Mucosa of rectum (tissue), 2 donors: Measurements from ENCODE around the gene DAB2IP.
"Not testable (repeated sequence)": the region's sequence is repeated elsewhere in the genome, so short reads cannot be mapped to it uniquely, and the experiment has no call there.

Source experiments
- H3K27ac ChIP-seq, 2 donors: one replicate each; pipeline ENCODE4 v1.7.0; 2013; ENCODE audit warnings: inconsistent platforms in 2 of 2, low read depth in 2 of 2, low read length in 2 of 2
- H3K27me3 ChIP-seq, 2 donors: one replicate each; pipeline ENCODE4 v1.7.0; 2013; ENCODE audit warnings: low read length in 2 of 2; ENCODE audit not compliant: control insufficient read depth in 2 of 2, insufficient read depth in 2 of 2
- H3K36me3 ChIP-seq, 2 donors: one replicate each; pipeline ENCODE4 v1.7.0; 2013; ENCODE audit warnings: low read length in 2 of 2; ENCODE audit not compliant: control insufficient read depth in 2 of 2, insufficient read depth in 2 of 2
- H3K4me1 ChIP-seq, 2 donors: one replicate each; pipeline ENCODE4 v1.7.0; 2013; ENCODE audit warnings: low read length in 2 of 2, mild to moderate bottlenecking in 1 of 2; ENCODE audit not compliant: control insufficient read depth in 2 of 2, insufficient read depth in 2 of 2
- H3K4me3 ChIP-seq, 2 donors: one replicate each; pipeline ENCODE4 v1.7.0; 2013; ENCODE audit warnings: low read length in 2 of 2
- H3K9ac ChIP-seq, 2 donors: one replicate each; pipeline ENCODE4 v1.7.0; 2013; ENCODE audit warnings: low read length in 2 of 2, low read depth in 1 of 2, mild to moderate bottlenecking in 1 of 2
- H3K9me3 ChIP-seq, 2 donors: one replicate each; pipeline ENCODE4 v1.7.0; 2013; ENCODE audit warnings: low read length in 2 of 2; ENCODE audit not compliant: control insufficient read depth in 2 of 2
- donor health status: healthy.
- donor health status: Normal muscosa, but diverticular disease.

DAB2IP gene

GRCh38 chr9:121784731-121785411 lies 133.4 kb downstream of the DAB2IP start:
- Histone ChIP-seq H3K9me3 (no peaks in the 10 kb centered on the region), H3K36me3 (peaks cover 34% of the 10 kb centered on the region in 2 donors), H3K27me3 (no peaks in the 10 kb centered on the region), H3K27ac (no peak overlapping the region), H3K4me3 (no peak overlapping the region), H3K4me1 (no peaks in the 10 kb centered on the region), H3K9ac (no peak overlapping the region)

DNA sequence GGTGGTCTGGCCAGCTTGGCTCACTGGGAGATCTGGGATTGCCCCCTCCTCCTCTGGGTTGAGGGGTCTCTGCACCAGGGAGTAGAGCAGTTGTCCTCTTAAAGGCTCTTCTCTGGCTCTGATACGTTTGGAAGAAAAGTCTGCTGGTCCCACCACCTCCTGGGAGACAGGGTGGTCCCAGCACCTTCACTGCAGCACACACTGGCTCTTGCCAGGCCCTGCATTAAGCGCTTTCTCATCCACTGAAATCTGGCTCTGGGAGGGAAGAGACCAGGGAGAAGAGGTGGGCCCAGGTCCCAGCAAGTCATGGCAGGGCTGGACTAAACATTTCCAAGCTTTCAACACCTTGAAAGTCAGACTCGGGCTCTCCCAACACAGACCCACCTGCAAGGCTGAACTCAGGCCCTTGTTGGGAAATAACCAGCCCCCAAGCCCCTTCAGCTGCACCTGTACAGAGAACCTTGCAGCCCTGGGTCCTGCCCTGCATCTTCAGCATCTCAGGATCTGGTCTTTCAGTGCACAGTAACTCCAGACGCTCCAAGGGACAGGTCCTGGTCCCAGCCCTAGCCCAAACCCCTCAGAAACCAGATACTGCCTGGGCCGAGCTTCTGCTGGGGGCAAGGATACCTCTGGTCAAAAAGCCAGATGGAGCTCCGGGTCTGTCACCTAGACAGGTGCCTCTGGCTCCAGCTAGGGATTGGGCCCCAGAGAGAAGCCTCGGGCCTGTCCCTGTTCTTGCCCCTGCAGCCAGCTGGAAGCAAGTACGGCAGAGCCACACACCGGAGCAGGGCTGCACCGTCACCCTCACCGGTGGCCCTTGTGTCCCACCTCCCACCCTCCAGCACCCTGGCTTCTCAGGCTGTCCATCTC lies 134.5 kb downstream of the DAB2IP start:
- H3K4me3 ChIP-seq: no peak overlapping the region
- peaks cover 24 to 28% of the 10 kb centered on the region in 2 donors for H3K36me3 ChIP-seq
- H3K27me3 ChIP-seq: no peaks in the 10 kb centered on the region
- H3K9ac ChIP-seq: no peak overlapping the region
- no peak overlapping the region for H3K27ac ChIP-seq
- no peaks in the 10 kb centered on the region for H3K4me1 ChIP-seq
- no peaks in the 10 kb centered on the region for H3K9me3 ChIP-seq

DNA sequence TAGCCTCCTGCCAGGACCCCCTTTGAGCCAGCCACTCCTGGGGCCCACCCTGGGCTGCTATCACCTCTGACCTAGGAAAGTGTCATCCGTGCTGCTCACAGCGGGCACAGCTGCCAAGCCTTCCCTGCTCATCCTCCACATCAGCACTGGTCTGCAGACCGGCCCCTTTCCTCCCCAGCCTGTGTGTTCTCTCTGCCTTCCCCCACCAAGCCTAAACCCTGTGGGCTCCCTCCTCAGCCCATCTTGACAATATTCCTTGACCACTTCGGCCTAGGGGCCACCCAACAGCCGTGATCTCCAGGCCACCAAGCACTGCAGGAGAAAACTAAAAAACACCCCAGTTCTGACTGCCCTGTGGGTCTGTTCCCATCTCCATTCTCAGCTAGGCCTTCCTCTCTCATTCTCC lies 135.1 kb downstream of the DAB2IP start:
- H3K4me1 ChIP-seq: no peaks in the 10 kb centered on the region
- H3K4me3 ChIP-seq: no peak overlapping the region
- H3K27ac ChIP-seq: no peak overlapping the region
- no peak overlapping the region for H3K9ac ChIP-seq
- no peaks in the 10 kb centered on the region for H3K9me3 ChIP-seq
- H3K36me3 ChIP-seq: peaks cover 18 to 22% of the 10 kb centered on the region in 2 donors
- H3K27me3 ChIP-seq: no peaks in the 10 kb centered on the region

GRCh38 chr9:121786998-121787422 lies 135.6 kb downstream of the DAB2IP start:
- Histone ChIP-seq H3K4me1 (no peaks in the 10 kb centered on the region), H3K4me3 (no peak overlapping the region), H3K9me3 (no peaks in the 10 kb centered on the region), H3K27me3 (no peaks in the 10 kb centered on the region), H3K27ac (no peak overlapping the region), H3K36me3 (peaks cover 13 to 17% of the 10 kb centered on the region in 2 donors), H3K9ac (no peak overlapping the region)

GRCh38 chr9:121788686-121789366 lies 137.4 kb downstream of the DAB2IP start:
- no peak overlapping the region for H3K27ac ChIP-seq
- no peaks in the 10 kb centered on the region for H3K27me3 ChIP-seq
- H3K4me3 ChIP-seq: no peak overlapping the region
- no peak overlapping the region for H3K9ac ChIP-seq
- no peaks in the 10 kb centered on the region for H3K4me1 ChIP-seq
- H3K9me3 ChIP-seq: no peaks in the 10 kb centered on the region
- H3K36me3 ChIP-seq: peaks cover 0 to 3% of the 10 kb centered on the region in 2 donors

GRCh38 chr9:121790841-121791240 lies 139.4 kb downstream of the DAB2IP start:
- H3K4me1 ChIP-seq: no peaks in the 10 kb centered on the region
- H3K36me3 ChIP-seq: no peaks in the 10 kb centered on the region
- no peak overlapping the region for H3K9ac ChIP-seq
- no peak overlapping the region for H3K4me3 ChIP-seq
- no peaks in the 10 kb centered on the region for H3K9me3 ChIP-seq
- H3K27ac ChIP-seq: no peak overlapping the region
- H3K27me3 ChIP-seq: no peaks in the 10 kb centered on the region

DNA sequence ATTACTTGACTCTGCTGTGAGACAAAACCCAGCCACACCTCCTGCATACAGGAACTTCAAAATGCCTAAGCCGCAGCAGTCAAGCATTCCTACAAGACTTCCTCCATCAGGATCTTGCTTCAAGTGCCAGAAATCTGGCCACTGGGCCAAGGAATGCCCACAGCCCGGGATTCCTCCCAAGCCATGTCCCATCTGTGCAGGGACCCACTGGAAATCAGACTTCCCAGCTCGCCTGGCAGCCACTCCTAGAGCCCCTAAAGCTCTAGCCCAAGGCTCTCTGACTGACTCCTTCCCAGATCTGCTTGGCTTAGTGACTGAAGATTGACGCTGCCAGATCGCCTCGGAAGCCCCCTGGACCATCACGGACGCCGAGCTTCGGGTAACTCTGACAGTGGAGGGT lies 141.0 kb downstream of the DAB2IP start:
- not testable (repeated sequence) for H3K27ac ChIP-seq, H3K36me3 ChIP-seq, H3K4me3 ChIP-seq, H3K9me3 ChIP-seq, H3K9ac ChIP-seq, H3K27me3 ChIP-seq, H3K4me1 ChIP-seq

- H3K4me1 ChIP-seq, H3K36me3 ChIP-seq, H3K9me3 ChIP-seq, H3K27ac ChIP-seq, H3K9ac ChIP-seq, H3K4me3 ChIP-seq, H3K27me3 ChIP-seq: not testable (repeated sequence)
These were observed 142.9 kb downstream of the DAB2IP start for GRCh38 chr9:121794334-121794733.

DNA sequence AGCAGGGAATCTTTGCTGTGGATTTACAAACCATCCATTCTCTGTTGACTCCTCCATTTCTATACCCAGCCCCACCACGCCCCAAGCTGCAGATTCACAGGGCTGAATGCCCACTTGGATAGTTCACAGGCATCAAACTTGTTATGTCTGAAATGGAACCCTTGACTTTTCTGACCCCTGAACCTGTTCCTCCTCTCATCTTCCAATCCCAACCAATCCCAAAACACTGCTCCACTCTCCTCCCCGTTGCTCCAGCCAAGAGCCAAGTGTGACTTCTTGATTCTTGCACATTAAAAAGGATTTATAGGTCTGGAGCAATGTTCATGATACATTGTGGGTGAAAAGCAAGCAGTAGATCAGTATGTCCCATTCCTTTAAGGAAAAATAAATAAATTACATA lies 145.6 kb downstream of the DAB2IP start:
- Histone ChIP-seq H3K9ac (no peak overlapping the region), H3K9me3 (no peaks in the 10 kb centered on the region), H3K27ac (no peak overlapping the region), H3K36me3 (no peaks in the 10 kb centered on the region), H3K4me1 (no peaks in the 10 kb centered on the region), H3K27me3 (no peaks in the 10 kb centered on the region), H3K4me3 (no peak overlapping the region)

DNA sequence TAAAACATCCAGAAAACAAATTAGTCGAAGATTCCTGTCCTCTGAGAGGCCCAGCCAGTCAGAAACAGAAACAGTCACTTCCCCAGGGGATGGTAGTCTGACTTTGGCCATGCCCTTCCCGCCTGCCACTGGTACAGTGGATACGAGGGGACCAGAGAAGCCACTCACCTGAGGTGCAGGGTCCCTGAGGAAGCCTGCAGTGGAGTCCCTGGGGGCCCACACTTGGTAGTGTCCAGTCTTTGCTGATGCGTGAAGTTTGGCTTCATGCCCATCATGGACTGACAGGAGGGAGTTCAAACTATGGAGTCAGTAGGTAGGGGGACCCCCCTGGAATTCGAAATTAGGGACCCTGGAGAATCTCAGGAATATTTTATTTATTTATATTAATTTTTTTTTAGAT lies 147.5 kb downstream of the DAB2IP start:
- Histone ChIP-seq H3K4me3 (no peak overlapping the region), H3K27me3 (peaks cover 0 to 4% of the 10 kb centered on the region in 2 donors), H3K9me3 (no peaks in the 10 kb centered on the region), H3K27ac (no peak overlapping the region), H3K4me1 (no peaks in the 10 kb centered on the region), H3K9ac (no peak overlapping the region), H3K36me3 (no peaks in the 10 kb centered on the region)
